Measurements from ENCODE around the gene SVOPL. TPM values are rescaled to one million over a fixed set of nuclear protein-coding genes. Genes with fewer than 3 reads are reported as not detected.

Gene SVOPL
- total RNA-seq, 1 donor from 2014 or later, result 0.81 TPM

GRCh38 chr7:138579671-138580070, 121.5 kb downstream of the SVOPL start:
- Histone ChIP-seq H3K9me3 (no peaks in the 10 kb centered on the region), H3K27ac (no peak overlapping the region), H3K36me3 (peaks cover 72% of the 10 kb centered on the region), H3K4me3 (no peak overlapping the region), H3K4me1 (no peaks in the 10 kb centered on the region), H3K27me3 (no peaks in the 10 kb centered on the region)
- TF ChIP-seq CTCF (IDR thresholded peaks at IDR 0.05), result no peak
- DNase-seq (no peak), ATAC-seq (no peak)
- intact Hi-C loops (cut with DNase I), result no loop called here

GRCh38 chr7:138579136-138579535, 122.0 kb downstream of the SVOPL start:
- Histone ChIP-seq H3K27me3 (no peaks in the 10 kb centered on the region), H3K36me3 (peaks cover 66% of the 10 kb centered on the region), H3K27ac (no peak overlapping the region), H3K4me3 (no peak overlapping the region), H3K4me1 (no peaks in the 10 kb centered on the region), H3K9me3 (no peaks in the 10 kb centered on the region)
- ATAC-seq, result no peak
- no peak for TF ChIP-seq CTCF (IDR thresholded peaks at IDR 0.05)
- intact Hi-C loops (cut with DNase I), result no loop called here
- DNase-seq, result no peak

- Histone ChIP-seq H3K27me3 (no peaks in the 10 kb centered on the region), H3K4me1 (no peaks in the 10 kb centered on the region), H3K27ac (no peak overlapping the region), H3K9me3 (no peaks in the 10 kb centered on the region), H3K36me3 (peaks cover 64% of the 10 kb centered on the region), H3K4me3 (no peak overlapping the region)
- DNase-seq, result no peak
- no peak for TF ChIP-seq CTCF (IDR thresholded peaks at IDR 0.05)
- intact Hi-C loops (cut with DNase I), result no loop called here
- ATAC-seq, result no peak
These were observed 125.2 kb downstream of the SVOPL start for GRCh38 chr7:138575897-138576428.

- Histone ChIP-seq H3K4me3 (no peak overlapping the region), H3K27me3 (no peaks in the 10 kb centered on the region), H3K36me3 (peaks cover 63% of the 10 kb centered on the region), H3K27ac (no peak overlapping the region), H3K9me3 (no peaks in the 10 kb centered on the region), H3K4me1 (no peaks in the 10 kb centered on the region)
- ATAC-seq, result no peak
- no peak for TF ChIP-seq CTCF (IDR thresholded peaks at IDR 0.05)
- DNase-seq, result no peak
- intact Hi-C loops (cut with DNase I), result no loop called here
These were observed 127.4 kb downstream of the SVOPL start for GRCh38 chr7:138573741-138574140.

- no peak overlapping the region for H3K27ac ChIP-seq
- DNase-seq, result no peak
- intact Hi-C loops (cut with DNase I), result no loop called here
- no peak overlapping the region for H3K4me3 ChIP-seq
- ATAC-seq, result no peak
- no peaks in the 10 kb centered on the region for H3K27me3 ChIP-seq
- peaks cover 64% of the 10 kb centered on the region for H3K36me3 ChIP-seq
- H3K4me1 ChIP-seq, result no peaks in the 10 kb centered on the region
- no peak for TF ChIP-seq CTCF (IDR thresholded peaks at IDR 0.05)
- H3K9me3 ChIP-seq, result peaks cover 8% of the 10 kb centered on the region
These were observed 130.4 kb downstream of the SVOPL start for GRCh38 chr7:138570715-138571114.

GRCh38 chr7:138569418-138569817, 131.7 kb downstream of the SVOPL start:
- TF ChIP-seq CTCF (IDR thresholded peaks at IDR 0.05), result no peak
- Histone ChIP-seq H3K4me3 (no peak overlapping the region), H3K36me3 (peaks cover 70% of the 10 kb centered on the region), H3K27me3 (no peaks in the 10 kb centered on the region), H3K27ac (no peak overlapping the region), H3K9me3 (peaks cover 15% of the 10 kb centered on the region), H3K4me1 (no peaks in the 10 kb centered on the region)
- DNase-seq (no peak), ATAC-seq (no peak)
- intact Hi-C loops (cut with DNase I), result no loop called here

All from upper lobe of right lung (tissue), 1 donor.